Hepatocyte (in vitro differentiated cells): ENCODE results near the gene NPAS3. TPM values are rescaled to one million over a fixed set of nuclear protein-coding genes. Genes with fewer than 3 reads are reported as not detected.

Experiments used
- DNase-seq: peaks from one replicate; pipeline ENCODE4 v3.0.0-alpha.2; 2016; ENCODE audit warnings: low spot score
- H2AFZ ChIP-seq: fragments of 200-600 bp; sonication (generic); 2 replicates; pipeline ENCODE4 v1.6.0; 2016; ENCODE audit warnings: antibody characterized with exemption, mild to moderate bottlenecking
- H3K27ac ChIP-seq: fragments of 200-600 bp; sonication (generic); 2 replicates; pipeline ENCODE4 v1.5.1; 2016; ENCODE audit warnings: mild to moderate bottlenecking
- H3K27me3 ChIP-seq: fragments of 200-600 bp; sonication (generic); 2 replicates; pipeline ENCODE4 v1.6.1; 2016
- H3K36me3 ChIP-seq: fragments of 200-600 bp; sonication (generic); replicated peaks from 2 replicates; pipeline ENCODE4 v1.5.1; 2016; ENCODE audit warnings: low read depth; ENCODE audit not compliant: insufficient read depth
- H3K4me1 ChIP-seq: fragments of 200-600 bp; sonication (generic); 2 replicates; pipeline ENCODE4 v1.5.1; 2016; ENCODE audit warnings: mild to moderate bottlenecking, moderate library complexity; ENCODE audit not compliant: insufficient read depth
- H3K4me2 ChIP-seq: fragments of 200-600 bp; sonication (generic); 2 replicates; pipeline ENCODE4 v1.6.0; 2016
- H3K4me3 ChIP-seq: fragments of 200-600 bp; sonication (generic); 2 replicates; pipeline ENCODE4 v1.5.1; 2016; ENCODE audit warnings: mild to moderate bottlenecking
- H3K79me2 ChIP-seq: fragments of 200-600 bp; sonication (generic); 2 replicates; pipeline ENCODE4 v1.6.0; 2017; ENCODE audit warnings: mild to moderate bottlenecking
- H3K9me2 ChIP-seq: fragments of 200-600 bp; sonication (generic); replicated peaks from 2 replicates; pipeline ENCODE4 v1.6.0; 2017; ENCODE audit warnings: mild to moderate bottlenecking; ENCODE audit not compliant: insufficient read depth
- H3K9me3 ChIP-seq: fragments of 200-600 bp; sonication (generic); 2 replicates; pipeline ENCODE4 v1.5.1; 2016; ENCODE audit warnings: low read depth, mild to moderate bottlenecking
- H4K20me1 ChIP-seq: fragments of 200-600 bp; sonication (generic); 2 replicates; pipeline ENCODE4 v1.6.0; 2016; ENCODE audit warnings: mild to moderate bottlenecking; ENCODE audit not compliant: insufficient read depth, poor library complexity, severe bottlenecking
- CTCF ChIP-seq: fragments of 200-600 bp; sonication (generic); IDR thresholded peaks from 2 replicates; pipeline ENCODE4 v1.5.1; 2016; ENCODE audit warnings: antibody characterized with exemption, mild to moderate bottlenecking; ENCODE audit not compliant: poor library complexity
- EZH2 ChIP-seq: fragments of 200-600 bp; sonication (generic); IDR thresholded peaks from 2 replicates; pipeline ENCODE4 v1.6.1; 2016; ENCODE audit warnings: antibody characterized with exemption, mild to moderate bottlenecking, borderline replicate concordance
- EZH2phosphoT487 ChIP-seq: fragments of 200-600 bp; sonication (generic); IDR thresholded peaks from one replicate; pipeline ENCODE4 v1.6.1; 2018; ENCODE audit warnings: antibody characterized with exemption, mild to moderate bottlenecking, low read depth, moderate library complexity; ENCODE audit not compliant: unreplicated experiment, severe bottlenecking
- WGBS: methylation state at CpG from one replicate; pipeline ENCODE4 v1.1.6; 2016; ENCODE audit warnings: low lambda C conversion rate; ENCODE audit errors: missing lambda C conversion rate; 5-methylcytosine and 5-hydroxymethylcytosine counted together
- polyA plus RNA-seq: library from polyadenylated mRNA; unstranded; fragments of >200 nt; fragmentation: Nextera tagmentation; extraction: Ambion mirVana; gene quantifications from 2 replicates; pipeline ENCODE4 v1.2.1, GENCODE V29; 2016
- total RNA-seq: library from RNA; depleted of rRNA; stranded (reverse); fragments of >200 nt; gene quantifications from 2 replicates; pipeline ENCODE4 v1.2.3, GENCODE V29; 2014

The NPAS3 gene
- total and polyA plus RNA-seq, 2 experiments from 2014 or later, result 0.11 to 1.1 TPM

- Histone ChIP-seq H3K27me3 (no peaks in the 10 kb centered on the region), H3K4me1 (no peaks in the 10 kb centered on the region), H3K36me3 (no peaks in the 10 kb centered on the region), H3K4me3 (no peak overlapping the region), H2AFZ (no peak overlapping the region), H3K27ac (no peak overlapping the region), H3K9me2 (no peaks in the 10 kb centered on the region), H3K4me2 (no peak overlapping the region), H4K20me1 (no peaks in the 10 kb centered on the region), H3K9me3 (no peaks in the 10 kb centered on the region), H3K79me2 (no peaks in the 10 kb centered on the region)
- DNase-seq, result no peak
- 69% methylated on average over 3 of the region's 3 CpGs for WGBS
- TF ChIP-seq EZH2phosphoT487, result no peak
- TF ChIP-seq CTCF, result no peak
- no peak for TF ChIP-seq EZH2
These were observed 425.0 kb downstream of the NPAS3 start for GRCh38 chr14:33363682-33364081.

DNA sequence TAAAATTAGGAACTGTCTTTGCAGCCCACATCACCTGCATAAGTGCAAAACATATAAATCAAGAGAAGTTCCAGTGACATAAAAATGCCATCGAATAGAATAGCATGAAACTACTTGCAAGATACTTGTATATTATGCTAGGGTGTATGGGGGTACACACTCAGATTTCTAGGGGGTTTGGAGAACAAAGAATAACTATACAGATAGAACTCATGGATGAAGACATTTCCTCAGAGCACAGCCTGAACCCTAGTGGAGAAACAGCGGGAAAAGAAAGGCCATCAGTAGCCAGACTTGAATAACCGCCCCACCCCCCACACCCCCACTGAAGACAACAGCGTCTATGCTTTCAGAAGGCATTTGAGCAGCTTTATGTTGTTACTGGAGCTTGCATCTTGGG lies 425.8 kb downstream of the NPAS3 start:
- H4K20me1 ChIP-seq, result no peaks in the 10 kb centered on the region
- H3K4me1 ChIP-seq, result no peaks in the 10 kb centered on the region
- no peaks in the 10 kb centered on the region for H3K9me3 ChIP-seq
- TF ChIP-seq CTCF (no peak), EZH2phosphoT487 (no peak), EZH2 (no peak)
- no peak overlapping the region for H3K27ac ChIP-seq
- H3K4me3 ChIP-seq, result no peak overlapping the region
- H3K27me3 ChIP-seq, result no peaks in the 10 kb centered on the region
- no peaks in the 10 kb centered on the region for H3K79me2 ChIP-seq
- no peak overlapping the region for H3K4me2 ChIP-seq
- 37% methylated on average over 4 of the region's 4 CpGs for WGBS
- no peaks in the 10 kb centered on the region for H3K36me3 ChIP-seq
- no peak for DNase-seq
- H2AFZ ChIP-seq, result no peak overlapping the region
- no peaks in the 10 kb centered on the region for H3K9me2 ChIP-seq

DNA sequence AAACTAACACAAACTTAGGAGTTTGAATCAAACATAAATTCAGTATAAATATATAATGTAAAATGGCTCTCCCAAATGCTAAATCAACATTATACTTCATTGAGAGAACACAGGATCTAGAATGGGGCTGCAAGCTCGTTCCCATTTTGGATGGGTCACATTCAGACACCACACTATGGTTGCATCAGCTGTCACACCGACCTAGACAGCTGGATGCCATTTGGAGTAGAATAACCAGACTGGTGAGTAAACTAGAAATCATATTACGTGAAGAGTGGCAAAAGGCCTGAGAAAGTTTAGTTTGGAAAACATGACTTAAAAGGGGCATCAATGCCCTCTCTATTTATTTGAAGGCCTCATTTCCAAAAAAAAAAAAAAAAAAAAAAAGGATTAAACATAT lies 430.4 kb downstream of the NPAS3 start:
- Histone ChIP-seq H3K4me1 (no peaks in the 10 kb centered on the region), H3K27ac (no peak overlapping the region)

More for the DNA sequence above, 430.4 kb downstream of the NPAS3 start:
- Histone ChIP-seq H4K20me1 (no peaks in the 10 kb centered on the region), H3K9me3 (no peaks in the 10 kb centered on the region), H3K36me3 (no peaks in the 10 kb centered on the region), H3K4me2 (no peak overlapping the region), H2AFZ (no peak overlapping the region), H3K4me3 (no peak overlapping the region), H3K27me3 (no peaks in the 10 kb centered on the region), H3K9me2 (no peaks in the 10 kb centered on the region), H3K79me2 (no peaks in the 10 kb centered on the region)
- WGBS, result 89% methylated on average over 3 of the region's 3 CpGs
- DNase-seq, result no peak
- TF ChIP-seq CTCF, result no peak
- TF ChIP-seq EZH2, result no peak
- TF ChIP-seq EZH2phosphoT487, result no peak
